HuH-7.5 (cell line): ENCODE measurements around the gene CYP4F8.
A peak's percentile ranks its signal among the peaks of the same experiment; 100 is the strongest.

Experiments used
- DNase-seq: peaks from one replicate; pipeline ENCODE4 v3.0.0; 2011; ENCODE audit warnings: low spot score

The CYP4F8 gene

GRCh38 chr19:15616627-15617270, 1.7 kb downstream of the CYP4F8 start:
- DNase-seq = no peak

- no peak for DNase-seq
Measured at GRCh38 chr19:15618321-15618720, 3.3 kb downstream of the CYP4F8 start.

DNA sequence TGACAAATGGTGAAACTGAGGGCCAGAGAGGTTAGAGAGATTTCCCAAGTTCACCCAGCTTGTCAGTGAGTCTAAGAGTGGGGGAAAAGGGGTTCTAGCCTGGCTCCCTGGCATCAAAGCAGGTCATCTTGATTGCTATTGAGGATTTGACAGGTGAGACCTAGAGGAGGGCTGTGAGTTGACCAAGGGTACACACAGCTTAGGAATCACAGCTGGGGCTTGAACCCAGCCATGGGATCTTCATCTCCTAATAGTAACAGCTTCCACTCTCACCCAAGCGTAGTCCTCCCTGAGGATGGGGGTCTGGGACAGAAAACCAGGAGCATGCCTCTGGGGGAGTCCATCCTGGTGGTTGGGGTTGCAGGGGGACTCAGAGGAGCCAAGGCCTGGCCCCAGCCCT, 6.8 kb downstream of the CYP4F8 start:
- DNase-seq = no peak

GRCh38 chr19:15622991-15623390, 8.0 kb downstream of the CYP4F8 start:
- no peak for DNase-seq

GRCh38 chr19:15623711-15624318, 8.8 kb downstream of the CYP4F8 start:
- DNase-seq = peak; percentile 49

DNA sequence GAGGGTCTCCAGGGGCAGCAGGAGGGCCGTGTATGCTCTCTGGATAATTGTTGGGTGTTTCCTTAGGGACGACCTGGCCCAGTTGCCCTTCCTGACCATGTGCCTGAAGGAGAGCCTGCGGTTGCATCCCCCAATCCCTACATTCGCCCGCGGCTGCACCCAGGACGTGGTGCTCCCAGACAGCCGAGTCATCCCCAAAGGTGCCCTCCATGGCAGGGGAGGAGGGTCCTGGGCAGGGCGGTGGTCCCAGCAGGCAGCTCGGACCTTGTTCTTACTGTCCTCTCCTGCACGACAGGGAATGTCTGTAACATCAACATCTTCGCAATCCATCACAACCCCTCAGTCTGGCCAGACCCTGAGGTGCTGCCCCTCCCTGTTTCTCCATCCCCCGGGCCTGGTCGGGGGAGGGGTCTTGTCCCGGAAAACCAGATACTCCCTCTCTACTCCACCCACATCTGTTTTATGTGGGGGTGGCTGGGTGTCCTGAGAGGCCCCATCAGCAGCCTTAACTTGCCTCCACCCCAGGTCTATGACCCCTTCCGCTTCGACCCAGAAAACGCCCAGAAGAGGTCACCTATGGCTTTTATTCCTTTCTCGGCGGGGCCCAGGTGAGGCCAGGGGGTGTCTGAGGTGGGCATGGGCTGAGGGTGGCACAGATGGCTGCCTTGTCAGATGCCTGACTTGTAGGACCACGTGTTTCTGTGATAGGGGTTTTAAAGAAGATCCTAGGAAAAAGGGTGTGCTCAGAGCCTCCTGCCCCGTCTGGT, 13.4 kb downstream of the CYP4F8 start:
- no peak for DNase-seq

DNA sequence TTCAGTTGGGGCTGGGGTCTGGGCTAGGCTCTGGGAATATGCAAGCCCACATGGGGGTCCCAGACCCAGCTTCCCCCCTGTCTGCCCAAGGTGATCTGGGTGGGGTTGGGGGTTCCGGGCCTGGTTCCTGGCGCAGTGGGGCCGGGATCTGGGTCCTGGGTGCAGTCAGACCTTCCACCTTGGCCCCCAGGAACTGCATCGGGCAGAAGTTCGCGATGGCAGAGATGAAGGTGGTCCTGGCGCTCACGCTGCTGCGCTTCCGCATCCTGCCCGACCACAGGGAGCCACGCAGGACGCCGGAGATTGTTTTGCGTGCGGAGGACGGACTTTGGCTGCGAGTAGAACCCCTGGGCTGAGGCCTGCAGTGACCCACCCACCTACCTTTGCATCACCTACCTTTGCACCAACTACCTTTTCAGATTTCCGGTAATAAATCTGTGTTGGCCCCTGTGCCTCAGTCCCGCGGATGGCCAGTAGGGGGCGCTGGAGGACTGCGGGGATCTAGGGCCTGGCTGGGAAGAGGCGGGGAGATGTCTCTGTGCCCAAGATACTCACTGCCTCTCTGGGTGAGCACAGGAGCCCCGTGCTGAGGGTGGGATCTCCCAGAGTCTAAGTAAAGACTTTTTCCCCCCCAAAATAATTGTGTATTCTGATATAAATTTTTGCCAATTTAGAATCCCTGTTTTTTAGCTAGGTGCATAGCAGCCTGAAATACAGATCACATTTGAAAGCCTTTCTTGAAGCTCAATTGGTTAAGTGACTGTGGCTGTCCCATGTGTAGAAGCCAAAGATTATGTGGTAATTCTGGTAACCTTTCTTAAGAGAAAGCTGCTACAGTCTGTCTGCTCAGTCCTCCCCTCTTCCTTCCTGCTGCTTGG, 14.2 kb downstream of the CYP4F8 start:
- peak; percentile 74 for DNase-seq

DNA sequence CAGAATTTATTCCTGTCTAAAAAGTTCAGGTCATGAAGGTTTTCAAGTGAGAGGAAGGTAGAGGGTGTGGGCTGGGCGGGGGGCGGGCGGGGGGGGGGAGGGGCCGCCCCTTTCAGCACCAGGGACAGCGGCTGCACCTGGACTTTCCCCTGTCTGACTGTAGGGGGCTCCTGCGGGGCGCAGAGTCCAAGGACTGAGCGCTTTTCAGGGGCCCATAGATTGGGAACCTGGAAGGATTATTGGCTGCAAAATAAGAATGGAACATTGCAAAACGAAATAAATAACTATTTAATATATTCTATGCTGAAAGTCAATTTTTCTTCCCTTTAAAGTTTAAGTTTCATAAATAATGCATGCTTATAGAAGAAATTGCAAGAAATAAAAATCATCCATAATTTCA, 16.8 kb downstream of the CYP4F8 start:
- DNase-seq = peak; percentile 49

DNA sequence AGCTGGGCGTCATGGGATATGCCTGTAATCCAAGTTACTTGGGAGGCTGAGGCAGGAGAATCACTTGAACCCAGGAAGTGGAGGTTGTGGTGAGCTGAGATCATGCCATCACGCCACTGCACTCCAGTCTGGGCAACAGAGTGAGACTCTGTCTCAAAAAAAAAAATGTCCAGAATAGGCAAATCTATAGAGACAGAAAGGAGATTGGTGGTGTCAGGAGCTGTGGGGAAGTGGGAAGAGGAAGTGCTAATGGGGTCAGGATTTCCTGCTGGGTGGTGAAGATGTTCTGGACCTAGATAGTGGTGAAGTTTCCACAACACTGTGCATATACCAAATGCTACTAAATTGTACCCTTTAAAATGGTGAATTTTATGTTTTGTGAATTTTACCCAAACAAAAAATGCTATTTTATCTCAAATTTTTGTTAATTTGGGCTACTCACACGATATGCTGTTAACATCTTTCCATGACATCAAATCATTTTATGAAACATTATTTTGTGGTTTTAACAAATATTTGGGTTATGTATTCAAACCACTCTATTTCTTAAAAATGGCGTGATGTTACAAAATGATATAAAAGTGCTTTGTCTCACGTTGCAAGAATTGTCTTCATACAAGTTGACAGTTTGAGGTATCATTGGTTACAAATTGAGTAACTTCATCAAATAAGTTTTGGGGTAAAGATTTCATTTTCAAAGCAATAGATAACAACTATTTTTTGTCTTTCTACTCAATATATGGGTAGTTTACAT, 18.2 kb downstream of the CYP4F8 start:
- DNase-seq = no peak

GRCh38 chr19:15634105-15634504, 19.1 kb downstream of the CYP4F8 start:
- no peak for DNase-seq

- DNase-seq = no peak
Measured at GRCh38 chr19:15635016-15635805, 20.2 kb downstream of the CYP4F8 start.

DNA sequence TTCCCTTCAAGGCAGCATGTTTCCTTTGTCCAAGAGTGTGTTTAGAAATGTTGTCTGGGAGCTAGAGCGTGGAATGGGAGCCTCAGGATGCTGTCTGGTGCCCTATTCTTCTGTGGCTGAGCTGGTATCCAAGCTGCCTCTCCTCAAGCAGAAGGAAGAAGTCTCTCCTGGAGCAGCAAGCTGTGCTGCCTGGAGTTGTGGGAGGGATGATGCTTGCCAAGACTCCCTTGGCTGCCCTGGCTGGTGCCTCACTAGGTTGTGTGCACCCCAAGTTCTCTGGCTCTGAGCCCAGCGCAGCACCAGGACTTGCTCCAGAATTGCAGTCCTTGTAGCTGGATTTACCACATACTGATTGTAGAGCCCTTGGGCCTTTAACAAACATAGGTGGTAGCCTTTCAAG, 21.0 kb downstream of the CYP4F8 start:
- DNase-seq = no peak

DNA sequence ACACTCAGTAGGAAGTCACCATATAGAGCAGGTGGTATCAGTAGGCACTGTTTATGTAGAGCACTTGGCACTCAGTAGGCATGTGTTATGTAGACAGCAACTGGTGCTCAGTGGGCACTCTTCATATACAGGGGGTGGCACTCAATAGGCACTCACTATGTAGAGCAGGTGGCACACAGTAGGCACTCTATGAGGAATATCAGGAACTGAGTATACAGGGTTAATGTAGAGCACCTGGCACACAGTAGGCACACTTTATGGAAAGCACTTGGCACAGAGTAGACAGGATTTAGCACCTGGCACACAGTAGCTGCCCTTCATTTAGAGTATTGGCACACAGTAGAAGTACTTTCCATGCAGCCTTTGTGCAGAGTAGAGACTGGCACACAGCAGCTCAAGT, 24.6 kb downstream of the CYP4F8 start:
- DNase-seq = no peak

DNA sequence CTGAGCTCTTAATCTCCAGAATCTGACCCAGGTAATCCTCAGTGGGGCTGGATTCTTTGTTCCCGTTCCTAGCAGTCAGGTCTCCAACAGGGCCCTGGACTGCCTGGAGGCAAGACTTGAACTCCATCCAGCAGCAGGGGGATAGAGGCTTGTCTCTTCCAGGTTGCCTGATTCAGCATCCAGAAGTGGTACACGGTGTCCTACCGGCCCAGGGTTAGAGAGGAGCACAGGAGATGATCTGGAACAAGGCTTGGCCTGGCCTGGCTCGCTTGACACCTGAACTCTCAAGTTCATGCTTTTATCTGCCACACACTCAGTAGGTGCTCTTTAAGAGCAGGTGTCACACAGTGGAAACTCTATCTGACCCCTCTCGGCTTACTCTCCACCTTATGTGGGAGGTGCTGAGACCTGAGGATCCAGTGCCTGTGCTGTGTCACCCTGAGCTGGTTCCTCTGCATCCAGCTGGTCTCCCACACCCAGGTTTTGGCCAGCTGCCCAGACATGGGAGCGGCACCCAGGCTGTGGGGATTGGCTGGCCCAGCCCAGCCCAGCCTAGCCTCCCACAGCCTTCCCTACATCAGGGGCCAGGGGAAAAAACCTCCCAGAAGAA, 25.4 kb downstream of the CYP4F8 start, which contains the start of gene CYP4F3:
TSS of gene CYP4F3 (plus strand) at position 604 of the 610 bp plus-strand sequence. CDS start 519 bp downstream, outside the sequence.
- DNase-seq = peak; percentile 85

DNA sequence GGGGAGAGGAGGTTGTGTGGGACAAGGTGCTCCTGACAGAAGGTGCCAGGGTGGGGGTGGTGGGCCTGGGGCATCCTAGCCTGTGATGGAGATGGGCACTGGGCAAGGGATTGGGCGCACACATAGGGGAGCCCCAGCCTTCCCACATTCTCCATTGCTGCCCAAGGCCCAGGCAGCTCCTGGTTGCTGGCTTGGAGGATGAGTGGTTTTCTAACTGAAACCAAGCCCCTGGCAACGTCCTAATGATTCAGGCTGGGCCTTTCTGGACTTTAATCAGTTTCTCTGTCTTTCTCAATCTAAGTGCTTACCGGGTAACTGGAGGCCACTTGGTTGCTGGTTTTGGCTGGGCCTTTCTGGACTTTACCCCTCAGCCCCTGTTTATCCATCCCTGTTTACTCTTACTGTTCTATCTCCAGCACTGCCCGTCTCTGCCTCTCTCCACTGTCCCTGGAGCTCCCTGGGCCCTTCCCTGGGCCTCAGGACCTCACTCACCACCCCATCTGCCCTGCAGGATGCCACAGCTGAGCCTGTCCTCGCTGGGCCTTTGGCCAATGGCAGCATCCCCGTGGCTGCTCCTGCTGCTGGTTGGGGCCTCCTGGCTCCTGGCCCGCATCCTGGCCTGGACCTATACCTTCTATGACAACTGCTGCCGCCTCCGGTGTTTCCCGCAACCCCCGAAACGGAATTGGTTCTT, 26.0 kb downstream of the CYP4F8 start:
- DNase-seq = peak; percentile 59

DNA sequence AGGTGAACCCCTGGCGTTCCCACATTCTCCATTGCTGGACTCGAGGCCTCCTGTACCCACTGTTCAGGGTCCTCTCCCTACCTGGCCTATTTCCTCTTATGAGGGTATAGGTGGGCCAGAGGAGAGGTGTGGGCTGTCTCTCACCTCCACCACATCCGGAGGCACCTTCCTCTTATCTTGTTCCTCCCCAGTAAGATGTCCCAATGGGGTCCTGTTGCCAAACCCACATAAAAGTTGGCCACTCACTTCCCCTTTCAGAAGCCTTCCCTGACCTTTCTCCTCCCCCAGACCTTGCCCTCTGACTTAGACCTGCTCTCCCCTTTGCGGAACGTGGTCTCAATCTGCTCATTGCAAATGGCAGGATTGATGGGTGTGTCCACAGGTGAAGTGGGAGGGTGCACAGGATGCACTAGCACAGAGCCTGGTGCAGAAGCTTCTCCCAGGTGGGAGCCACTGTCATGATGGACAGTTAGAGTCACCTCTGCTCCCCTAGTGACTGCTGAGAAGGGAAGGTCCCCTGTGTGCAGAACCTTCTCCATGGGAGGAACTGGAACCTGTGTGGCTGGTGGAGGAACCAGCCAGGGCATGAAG, 27.0 kb downstream of the CYP4F8 start:
- no peak for DNase-seq

DNA sequence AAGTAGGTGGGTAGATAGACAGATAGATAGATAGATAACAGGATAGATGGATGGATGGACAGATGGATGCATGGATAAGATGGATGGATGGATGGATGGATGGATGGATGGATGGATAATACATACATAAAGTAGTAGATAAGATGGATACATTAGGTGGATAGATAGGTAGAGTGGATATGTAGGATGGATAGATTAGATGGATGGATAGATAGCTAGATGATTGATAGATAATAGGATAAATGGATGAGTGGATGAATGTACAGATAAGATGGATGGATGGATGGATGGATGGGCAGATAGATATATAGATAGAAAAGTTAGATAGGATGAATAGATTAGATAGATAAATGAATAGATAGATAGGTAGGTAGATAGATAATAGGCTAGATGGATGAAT, 27.8 kb downstream of the CYP4F8 start:
- no peak for DNase-seq

DNA sequence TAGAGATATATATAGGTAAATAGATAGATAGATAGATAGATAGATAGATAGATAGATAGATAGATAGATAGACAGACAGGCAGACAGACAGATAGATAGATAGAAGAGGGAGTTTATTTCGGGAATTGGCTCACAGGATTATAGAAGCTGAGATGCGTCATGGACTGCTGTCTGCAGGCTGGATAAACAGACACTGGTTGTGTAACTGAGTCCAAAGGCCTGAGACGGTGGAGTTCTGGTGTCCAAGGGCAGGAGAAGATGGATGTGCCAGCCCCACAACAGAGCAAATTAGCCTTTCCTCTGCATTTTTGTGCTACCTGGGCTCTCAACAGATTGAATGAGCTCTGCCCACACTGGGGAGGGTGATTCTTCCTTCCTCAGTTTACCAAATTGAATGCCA, 28.4 kb downstream of the CYP4F8 start:
- DNase-seq = peak; percentile 42

DNA sequence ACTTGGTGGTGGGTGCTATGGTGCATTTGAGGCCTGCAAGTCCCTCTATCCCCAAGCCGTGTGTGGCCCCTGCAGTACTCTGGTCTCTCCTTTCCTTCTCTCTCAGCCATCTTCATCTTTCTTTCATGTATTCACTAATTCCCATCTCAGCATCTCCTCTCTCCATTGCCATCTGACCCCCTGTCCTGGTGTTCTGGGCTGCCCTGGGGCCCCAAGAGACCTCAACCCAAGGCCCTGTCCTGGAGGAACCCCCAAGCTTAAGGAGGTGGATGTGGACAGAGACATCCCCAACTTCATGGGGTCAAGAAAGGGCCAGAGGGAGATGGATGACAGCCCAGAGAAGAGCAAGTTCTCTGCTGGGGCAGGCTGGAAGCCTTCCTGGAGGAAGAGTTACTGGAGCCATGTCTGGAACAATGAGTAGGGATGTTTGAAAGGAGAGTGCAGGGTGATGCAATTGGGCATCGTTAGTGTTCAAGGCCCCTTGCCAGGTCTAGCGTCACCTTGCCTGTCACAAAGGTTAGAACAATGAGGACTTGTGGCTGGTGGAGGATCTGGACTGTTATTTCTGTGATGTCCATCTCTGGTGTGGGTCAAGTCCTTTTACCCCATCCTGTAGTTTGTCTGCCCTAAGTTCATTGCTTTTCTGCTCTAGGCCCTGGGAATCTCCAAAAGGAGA, 29.2 kb downstream of the CYP4F8 start:
- no peak for DNase-seq
